Stimulated activated naive CD8-positive, alpha-beta T cell treated with anti-CD3 and anti-CD28 coated beads, Interleukin-15, Interleukin-2, amounts not matched to agents 100 ng/mL and 50 ng/mL, for 24 hours (primary cell): ENCODE data around the gene TNK2.
"Not testable (repeated sequence)": the region's sequence is repeated elsewhere in the genome, so short reads cannot be mapped to it uniquely, and the experiment has no call there.

Experiments used
- H3K27ac Mint-ChIP-seq: one replicate; pipeline ENCODE4 v1.8.0; 2021; ENCODE audit warnings: mild to moderate bottlenecking, mixed read lengths
- H3K27me3 Mint-ChIP-seq: one replicate; pipeline ENCODE4 v1.8.0; 2021; ENCODE audit warnings: mixed read lengths
- H3K36me3 Mint-ChIP-seq: one replicate; pipeline ENCODE4 v1.8.0; 2021; ENCODE audit warnings: low read depth, mixed read lengths
- H3K4me1 Mint-ChIP-seq: one replicate; pipeline ENCODE4 v1.8.0; 2021; ENCODE audit warnings: low read depth, mixed read lengths
- H3K4me3 Mint-ChIP-seq: one replicate; pipeline ENCODE4 v1.8.0; 2021; ENCODE audit warnings: mild to moderate bottlenecking, mixed read lengths
- H3K9me3 Mint-ChIP-seq: one replicate; pipeline ENCODE4 v1.8.0; 2021; ENCODE audit warnings: mixed read lengths

Gene TNK2

GRCh38 chr3:195876297-195877064 lies 31.9 kb downstream of the TNK2 start:
- H3K4me1 Mint-ChIP-seq, result no peaks in the 10 kb centered on the region
- no peak overlapping the region for H3K27ac Mint-ChIP-seq
- H3K9me3 Mint-ChIP-seq, result no peaks in the 10 kb centered on the region
- H3K27me3 Mint-ChIP-seq, result no peaks in the 10 kb centered on the region
- H3K4me3 Mint-ChIP-seq, result no peak overlapping the region
- H3K36me3 Mint-ChIP-seq, result no peaks in the 10 kb centered on the region

DNA sequence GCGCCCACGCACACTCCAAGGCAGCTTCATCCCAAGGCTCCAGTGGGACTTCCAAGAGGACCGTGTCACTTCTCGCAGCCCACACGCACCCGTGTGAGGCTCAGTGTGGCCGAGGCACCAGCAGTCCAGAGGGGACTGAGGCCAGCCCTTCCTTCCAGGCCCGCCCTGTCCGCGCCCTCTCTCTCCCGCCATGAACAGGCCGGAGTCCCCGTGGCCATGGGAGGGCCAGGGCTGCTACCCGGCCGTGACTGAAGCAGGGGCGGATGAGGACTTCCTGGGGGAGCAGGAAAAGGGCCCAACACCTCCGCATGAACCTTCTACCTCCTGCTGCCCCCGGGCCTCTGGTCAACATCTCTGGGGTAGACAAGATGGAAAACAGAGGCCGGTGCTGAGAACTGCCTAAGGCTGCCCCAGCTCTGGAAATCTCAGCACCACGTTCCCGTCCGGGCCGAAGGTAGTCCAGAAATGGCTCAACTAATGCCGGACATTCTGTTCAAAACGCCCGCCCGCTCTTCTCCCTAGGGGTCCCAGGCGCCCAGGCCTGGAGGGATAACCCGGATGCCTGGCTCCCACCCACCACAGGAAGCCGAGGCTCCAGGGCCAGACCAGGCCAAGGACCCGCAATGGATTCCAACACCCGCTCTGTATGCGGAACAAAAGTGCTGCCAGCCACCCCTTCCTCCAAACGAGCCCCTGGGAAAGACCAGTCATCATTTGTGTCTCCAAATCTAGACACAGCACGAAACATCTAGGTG lies 32.7 kb downstream of the TNK2 start:
- no peaks in the 10 kb centered on the region for H3K36me3 Mint-ChIP-seq
- H3K27me3 Mint-ChIP-seq, result no peaks in the 10 kb centered on the region
- H3K27ac Mint-ChIP-seq, result no peak overlapping the region
- H3K4me3 Mint-ChIP-seq, result no peak overlapping the region
- H3K4me1 Mint-ChIP-seq, result no peaks in the 10 kb centered on the region
- no peaks in the 10 kb centered on the region for H3K9me3 Mint-ChIP-seq

- Mint-ChIP-seq H3K4me1 (no peaks in the 10 kb centered on the region), H3K4me3 (no peak overlapping the region), H3K9me3 (no peaks in the 10 kb centered on the region), H3K27me3 (no peaks in the 10 kb centered on the region), H3K36me3 (no peaks in the 10 kb centered on the region), H3K27ac (no peak overlapping the region)
Measured at GRCh38 chr3:195873971-195874370, 34.4 kb downstream of the TNK2 start.

DNA sequence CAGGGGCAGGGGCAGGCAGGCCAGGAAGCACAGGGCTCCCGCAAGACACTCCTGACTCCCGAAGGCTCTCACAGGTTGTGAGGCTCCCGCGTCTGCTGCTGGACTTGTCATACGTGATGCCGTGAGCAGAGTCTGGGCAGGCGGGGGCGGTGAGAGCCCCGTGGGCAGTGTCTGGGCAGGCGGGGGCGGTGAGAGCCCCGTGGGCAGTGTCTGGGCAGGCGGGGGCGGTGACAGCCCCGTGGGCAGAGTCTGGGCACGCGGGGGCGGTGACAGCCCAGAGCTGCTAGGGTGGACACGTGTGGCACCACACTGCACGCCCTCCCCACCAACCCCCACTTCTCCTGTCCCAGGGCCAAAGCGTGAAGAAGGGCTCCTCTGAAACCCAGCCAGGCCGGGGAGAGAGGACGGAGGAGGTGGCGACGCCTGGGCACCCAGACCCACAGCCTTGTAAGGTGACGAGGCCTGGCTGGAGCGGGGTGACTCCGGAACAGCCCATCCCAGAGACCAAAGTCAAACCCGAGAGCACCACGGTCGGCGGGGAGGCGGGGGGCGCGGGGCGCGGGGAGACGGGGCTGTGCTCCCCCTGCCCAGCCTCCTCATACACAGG lies 35.0 kb downstream of the TNK2 start:
- no peak overlapping the region for H3K27ac Mint-ChIP-seq
- H3K36me3 Mint-ChIP-seq, result no peaks in the 10 kb centered on the region
- no peak overlapping the region for H3K4me3 Mint-ChIP-seq
- H3K27me3 Mint-ChIP-seq, result no peaks in the 10 kb centered on the region
- no peaks in the 10 kb centered on the region for H3K4me1 Mint-ChIP-seq
- H3K9me3 Mint-ChIP-seq, result no peaks in the 10 kb centered on the region

GRCh38 chr3:195872800-195873199 lies 35.6 kb downstream of the TNK2 start:
- no peaks in the 10 kb centered on the region for H3K36me3 Mint-ChIP-seq
- no peak overlapping the region for H3K27ac Mint-ChIP-seq
- H3K9me3 Mint-ChIP-seq, result no peaks in the 10 kb centered on the region
- H3K27me3 Mint-ChIP-seq, result no peaks in the 10 kb centered on the region
- H3K4me1 Mint-ChIP-seq, result no peaks in the 10 kb centered on the region
- no peak overlapping the region for H3K4me3 Mint-ChIP-seq

DNA sequence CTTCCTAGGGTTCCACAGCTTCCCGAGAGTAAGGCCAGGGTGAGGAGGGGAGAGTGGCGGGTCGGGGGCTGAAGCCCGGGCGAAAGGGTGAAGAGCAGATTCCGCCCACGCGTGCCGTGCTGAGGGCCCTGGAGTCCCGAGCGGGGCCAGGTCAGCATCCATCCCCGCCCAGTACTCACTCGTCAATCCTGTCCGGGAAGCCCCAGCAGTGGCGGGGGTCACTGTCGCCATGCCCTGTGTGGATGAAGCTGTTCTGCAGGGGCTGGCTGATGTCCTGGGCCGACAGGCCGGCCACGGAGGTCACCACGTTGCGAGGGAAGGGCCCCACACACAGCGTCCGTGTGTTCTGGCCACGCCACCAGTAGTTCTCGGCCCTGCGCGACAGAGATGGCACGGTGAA lies 36.3 kb downstream of the TNK2 start:
- H3K36me3 Mint-ChIP-seq, result no peaks in the 10 kb centered on the region

GRCh38 chr3:195871686-195872085 lies 36.7 kb downstream of the TNK2 start:
- not testable (repeated sequence) for H3K4me3 Mint-ChIP-seq, H3K27me3 Mint-ChIP-seq, H3K9me3 Mint-ChIP-seq, H3K4me1 Mint-ChIP-seq, H3K36me3 Mint-ChIP-seq, H3K27ac Mint-ChIP-seq

More for the DNA sequence above, 36.3 kb downstream of the TNK2 start:
- H3K9me3 Mint-ChIP-seq, result no peaks in the 10 kb centered on the region
- H3K4me3 Mint-ChIP-seq, result no peak overlapping the region
- H3K4me1 Mint-ChIP-seq, result no peaks in the 10 kb centered on the region
- no peak overlapping the region for H3K27ac Mint-ChIP-seq
- no peaks in the 10 kb centered on the region for H3K27me3 Mint-ChIP-seq

- Mint-ChIP-seq H3K27me3 (no peaks in the 10 kb centered on the region), H3K27ac (no peak overlapping the region), H3K36me3 (no peaks in the 10 kb centered on the region), H3K9me3 (no peaks in the 10 kb centered on the region), H3K4me3 (no peak overlapping the region), H3K4me1 (no peaks in the 10 kb centered on the region)
Measured at GRCh38 chr3:195870937-195871336, 37.4 kb downstream of the TNK2 start.

- no peaks in the 10 kb centered on the region for H3K4me1 Mint-ChIP-seq
- H3K27me3 Mint-ChIP-seq, result no peaks in the 10 kb centered on the region
- no peak overlapping the region for H3K4me3 Mint-ChIP-seq
- H3K9me3 Mint-ChIP-seq, result no peaks in the 10 kb centered on the region
- H3K27ac Mint-ChIP-seq, result no peak overlapping the region
- H3K36me3 Mint-ChIP-seq, result peaks cover 1% of the 10 kb centered on the region
Measured at GRCh38 chr3:195870442-195870841, 37.9 kb downstream of the TNK2 start.

DNA sequence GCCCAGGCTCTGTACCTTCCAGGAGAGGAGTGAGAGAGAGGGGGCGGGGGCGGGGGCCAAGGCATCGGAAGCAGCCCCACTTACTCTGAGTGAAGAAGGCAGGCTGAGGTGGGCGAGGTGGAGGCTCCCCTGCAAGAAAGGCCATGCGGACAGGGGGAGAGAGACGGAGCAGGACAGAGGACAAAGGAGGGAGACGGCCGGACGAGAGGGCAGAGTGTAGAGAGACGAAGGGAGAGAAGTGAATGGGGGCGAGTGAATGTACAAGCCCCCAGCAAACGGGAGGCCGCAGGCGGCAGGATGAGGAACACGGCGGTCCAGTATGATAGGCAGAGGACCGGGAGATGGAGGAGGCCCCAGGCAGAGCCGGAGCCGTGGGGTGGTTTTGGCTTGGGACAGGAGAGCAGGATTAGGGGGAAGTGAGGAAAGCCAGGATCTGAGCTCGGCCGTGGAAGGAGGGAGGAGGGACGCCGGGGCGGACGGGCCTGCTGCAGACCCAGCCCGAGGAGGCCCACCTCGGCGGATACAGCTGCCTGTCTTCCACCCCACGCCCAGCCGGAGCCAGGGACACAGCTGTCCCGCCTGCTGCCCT lies 38.8 kb downstream of the TNK2 start:
- no peak overlapping the region for H3K27ac Mint-ChIP-seq
- peaks cover 4% of the 10 kb centered on the region for H3K36me3 Mint-ChIP-seq
- no peaks in the 10 kb centered on the region for H3K4me1 Mint-ChIP-seq
- no peak overlapping the region for H3K4me3 Mint-ChIP-seq
- H3K27me3 Mint-ChIP-seq, result no peaks in the 10 kb centered on the region
- H3K9me3 Mint-ChIP-seq, result no peaks in the 10 kb centered on the region

- Mint-ChIP-seq H3K4me3 (no peak overlapping the region), H3K27me3 (no peaks in the 10 kb centered on the region), H3K27ac (no peak overlapping the region), H3K4me1 (no peaks in the 10 kb centered on the region), H3K9me3 (no peaks in the 10 kb centered on the region), H3K36me3 (peaks cover 4% of the 10 kb centered on the region)
Measured at GRCh38 chr3:195868866-195869412, 39.4 kb downstream of the TNK2 start.

DNA sequence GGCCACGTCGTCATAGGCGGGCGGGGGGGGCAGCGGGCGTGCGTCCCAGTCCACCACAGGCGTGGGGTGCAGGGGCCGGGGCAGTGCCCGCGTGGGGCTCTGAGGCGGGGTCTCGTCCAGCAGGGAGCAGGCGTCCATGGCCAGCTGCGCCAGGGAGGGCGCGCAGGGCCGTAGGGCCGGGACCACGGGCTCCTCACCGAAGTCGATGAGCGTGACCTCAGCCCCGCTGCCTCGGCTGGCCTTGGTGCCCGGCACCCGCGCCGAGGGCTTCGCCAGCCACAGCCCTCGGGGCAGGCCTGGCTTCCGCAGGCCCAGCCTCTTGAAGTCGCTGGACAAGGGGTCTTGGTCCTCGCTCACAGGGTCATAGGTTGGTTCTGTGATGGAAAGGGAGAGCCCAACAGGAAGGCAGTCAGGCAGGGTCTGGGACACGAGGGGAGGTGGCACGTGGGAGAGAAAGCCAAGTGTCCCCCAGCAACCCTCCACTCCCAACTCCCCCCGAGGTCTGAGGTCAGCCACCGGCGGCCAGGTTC lies 40.0 kb downstream of the TNK2 start:
- Mint-ChIP-seq H3K4me3 (no peak overlapping the region), H3K27ac (no peak overlapping the region), H3K9me3 (no peaks in the 10 kb centered on the region), H3K4me1 (no peaks in the 10 kb centered on the region), H3K27me3 (no peaks in the 10 kb centered on the region), H3K36me3 (peaks cover 4% of the 10 kb centered on the region)

GRCh38 chr3:195867631-195868335 lies 40.6 kb downstream of the TNK2 start:
- Mint-ChIP-seq H3K4me1 (peaks cover 4% of the 10 kb centered on the region), H3K4me3 (no peak overlapping the region), H3K27me3 (no peaks in the 10 kb centered on the region), H3K9me3 (no peaks in the 10 kb centered on the region), H3K27ac (no peak overlapping the region), H3K36me3 (peaks cover 4% of the 10 kb centered on the region)
